ENCODE data around the gene GPLD1. TPM values are rescaled to one million over a fixed set of nuclear protein-coding genes. Genes with fewer than 3 reads are reported as not detected.
"Not testable (repeated sequence)": the region's sequence is repeated elsewhere in the genome, so short reads cannot be mapped to it uniquely, and the experiment has no call there.

The GPLD1 gene
- total RNA-seq, 1 donor from 2014 or later, result 3.8 TPM

DNA sequence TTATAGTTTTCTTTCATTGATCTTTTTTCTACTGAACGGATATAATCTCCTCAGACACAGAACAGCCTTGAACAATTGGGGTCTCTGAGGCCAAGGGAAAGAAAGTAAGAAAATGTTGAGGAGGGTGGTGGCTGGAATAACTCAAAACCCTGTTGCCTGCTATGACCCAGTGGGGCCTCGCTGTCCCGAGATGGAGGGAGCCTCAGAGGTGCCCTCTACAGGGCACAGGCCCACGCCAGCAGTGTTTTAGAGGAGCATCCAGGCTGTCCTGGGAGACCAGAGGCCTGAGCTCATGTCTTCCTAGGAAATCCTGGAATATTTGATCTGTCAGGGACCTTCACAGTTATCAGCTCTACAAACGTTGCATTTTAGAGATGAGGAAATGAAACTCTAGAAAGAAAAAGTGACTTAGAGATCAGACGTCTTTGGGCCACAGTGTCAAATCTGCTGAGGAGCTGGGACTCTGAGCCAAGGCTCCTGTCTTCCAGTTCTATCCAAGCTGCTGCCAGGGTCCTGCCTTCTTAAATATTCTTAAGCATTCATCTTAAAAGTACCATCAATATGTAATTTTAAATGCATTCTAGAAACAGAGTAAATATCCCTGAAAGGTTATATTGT lies 31.7 kb upstream of the GPLD1 start:
- H3K27me3 Mint-ChIP-seq, result no peaks in the 10 kb centered on the region
- TF ChIP-seq, protein P1, sequence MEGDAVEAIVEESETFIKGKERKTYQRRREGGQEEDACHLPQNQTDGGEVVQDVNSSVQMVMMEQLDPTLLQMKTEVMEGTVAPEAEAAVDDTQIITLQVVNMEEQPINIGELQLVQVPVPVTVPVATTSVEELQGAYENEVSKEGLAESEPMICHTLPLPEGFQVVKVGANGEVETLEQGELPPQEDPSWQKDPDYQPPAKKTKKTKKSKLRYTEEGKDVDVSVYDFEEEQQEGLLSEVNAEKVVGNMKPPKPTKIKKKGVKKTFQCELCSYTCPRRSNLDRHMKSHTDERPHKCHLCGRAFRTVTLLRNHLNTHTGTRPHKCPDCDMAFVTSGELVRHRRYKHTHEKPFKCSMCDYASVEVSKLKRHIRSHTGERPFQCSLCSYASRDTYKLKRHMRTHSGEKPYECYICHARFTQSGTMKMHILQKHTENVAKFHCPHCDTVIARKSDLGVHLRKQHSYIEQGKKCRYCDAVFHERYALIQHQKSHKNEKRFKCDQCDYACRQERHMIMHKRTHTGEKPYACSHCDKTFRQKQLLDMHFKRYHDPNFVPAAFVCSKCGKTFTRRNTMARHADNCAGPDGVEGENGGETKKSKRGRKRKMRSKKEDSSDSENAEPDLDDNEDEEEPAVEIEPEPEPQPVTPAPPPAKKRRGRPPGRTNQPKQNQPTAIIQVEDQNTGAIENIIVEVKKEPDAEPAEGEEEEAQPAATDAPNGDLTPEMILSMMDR (conservative IDR thresholded peaks at IDR 0.05), result peak; percentile 69
- peaks cover 9% of the 10 kb centered on the region for H3K4me1 Mint-ChIP-seq (ENCODE audit: unreplicated experiment)
- no peak overlapping the region for H3K4me3 Mint-ChIP-seq
- no peaks in the 10 kb centered on the region for H3K9me3 Mint-ChIP-seq
- no peak overlapping the region for H3K27ac Mint-ChIP-seq
- H3K36me3 Mint-ChIP-seq, result peaks cover 7% of the 10 kb centered on the region
- no peak for DNase-seq (ENCODE audit: extremely low spot score, unreplicated experiment)

DNA sequence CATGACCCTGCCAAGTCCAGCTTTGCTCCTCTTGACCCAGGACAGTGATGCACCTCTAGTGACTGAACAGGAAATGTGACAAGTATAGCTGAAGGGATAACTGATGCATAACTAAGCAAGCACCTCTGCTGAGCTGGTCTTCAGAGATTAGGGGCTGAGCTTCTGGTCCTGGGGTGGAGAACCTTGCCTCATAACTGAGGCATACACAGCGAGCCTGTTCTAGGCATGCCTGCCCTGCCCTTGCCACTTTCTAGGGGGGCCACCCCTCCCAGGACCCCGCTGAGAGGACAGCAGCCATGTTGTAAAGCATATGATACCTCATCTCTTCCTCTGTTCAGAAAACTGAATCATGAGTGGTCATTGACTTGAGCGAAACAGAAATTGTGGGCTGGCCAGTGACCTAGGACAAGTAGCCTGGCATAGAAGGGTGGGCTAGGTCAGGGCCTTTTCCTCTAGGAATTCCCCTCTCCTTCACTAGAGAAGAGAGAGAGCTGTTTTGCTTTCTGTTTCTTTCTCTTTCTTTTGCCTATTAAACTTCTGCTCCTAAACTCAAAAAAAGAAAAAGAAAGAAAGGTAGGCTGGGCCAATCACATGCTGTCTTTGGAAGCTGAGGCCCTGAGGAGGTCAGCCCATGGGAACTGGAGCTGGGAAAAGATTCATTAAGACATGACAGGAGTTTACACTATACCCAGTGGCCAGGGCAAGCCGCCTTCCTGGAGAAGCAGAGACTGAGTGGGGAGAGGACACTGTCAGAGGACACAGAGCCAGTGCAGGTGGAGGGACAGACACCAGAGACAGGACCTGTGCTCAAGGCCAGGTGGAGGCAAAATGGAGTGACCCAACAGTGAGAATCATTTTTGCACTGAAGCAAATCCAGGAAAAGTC lies 28.5 kb upstream of the GPLD1 start:
- Mint-ChIP-seq H3K4me3 (no peak overlapping the region), H3K27ac (no peak overlapping the region), H3K4me1 (ENCODE audit: unreplicated experiment) (peaks cover 6% of the 10 kb centered on the region), H3K36me3 (peaks cover 18% of the 10 kb centered on the region), H3K27me3 (no peaks in the 10 kb centered on the region), H3K9me3 (no peaks in the 10 kb centered on the region)
- TF ChIP-seq, protein P1 (conservative IDR thresholded peaks at IDR 0.05), result no peak
- no peak for DNase-seq (ENCODE audit: extremely low spot score, unreplicated experiment)

DNA sequence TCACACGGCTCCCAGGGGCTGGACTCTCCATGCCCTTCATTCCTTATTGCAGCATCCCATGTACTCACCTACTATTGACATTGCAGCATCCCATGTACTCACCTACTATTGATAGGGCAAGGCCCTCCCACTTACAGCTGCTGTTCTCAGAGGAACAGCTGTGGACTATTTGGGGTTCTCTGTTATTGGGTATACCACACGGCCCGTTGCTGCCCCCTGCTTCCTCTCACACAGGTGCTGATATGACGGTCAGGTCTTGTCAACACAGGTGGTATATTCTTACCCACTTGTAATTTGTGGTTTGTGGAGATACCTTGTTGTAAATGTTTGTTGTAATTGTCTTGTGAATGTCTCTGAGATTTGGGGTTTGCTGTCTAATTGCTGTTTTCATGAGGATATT lies 24.2 kb upstream of the GPLD1 start:
- no peaks in the 10 kb centered on the region for H3K9me3 Mint-ChIP-seq
- no peak overlapping the region for H3K27ac Mint-ChIP-seq
- H3K4me3 Mint-ChIP-seq, result no peak overlapping the region
- peaks cover 45% of the 10 kb centered on the region for H3K36me3 Mint-ChIP-seq
- DNase-seq (ENCODE audit: extremely low spot score, unreplicated experiment), result no peak
- H3K4me1 Mint-ChIP-seq (ENCODE audit: unreplicated experiment), result no peaks in the 10 kb centered on the region
- TF ChIP-seq, protein P1 (conservative IDR thresholded peaks at IDR 0.05), result no peak
- H3K27me3 Mint-ChIP-seq, result no peaks in the 10 kb centered on the region

DNA sequence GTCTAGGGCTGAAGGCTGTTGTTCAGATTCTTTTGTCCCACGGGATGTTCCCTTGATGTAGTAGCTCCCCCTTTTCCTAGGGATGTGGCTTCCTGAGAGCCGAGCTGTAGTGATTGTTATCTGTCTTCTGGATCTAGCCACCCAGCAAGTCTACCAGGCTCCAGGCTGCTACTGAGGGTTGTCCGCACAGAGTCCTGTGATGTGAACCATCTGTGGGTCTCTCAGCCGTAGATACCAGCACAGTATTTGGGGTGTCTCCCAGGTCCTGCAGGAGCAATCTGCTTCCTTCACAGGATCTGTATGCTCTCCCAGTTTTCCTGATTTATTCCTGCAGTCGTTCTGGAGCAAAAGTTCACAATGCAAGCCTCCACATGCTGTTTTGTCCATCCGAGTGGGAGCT lies 22.6 kb upstream of the GPLD1 start:
- H3K36me3 Mint-ChIP-seq, result peaks cover 51% of the 10 kb centered on the region
- not testable (repeated sequence) for H3K9me3 Mint-ChIP-seq; H3K27ac Mint-ChIP-seq; DNase-seq (ENCODE audit: extremely low spot score, unreplicated experiment); H3K4me3 Mint-ChIP-seq; H3K27me3 Mint-ChIP-seq; H3K4me1 Mint-ChIP-seq (ENCODE audit: unreplicated experiment)

DNA sequence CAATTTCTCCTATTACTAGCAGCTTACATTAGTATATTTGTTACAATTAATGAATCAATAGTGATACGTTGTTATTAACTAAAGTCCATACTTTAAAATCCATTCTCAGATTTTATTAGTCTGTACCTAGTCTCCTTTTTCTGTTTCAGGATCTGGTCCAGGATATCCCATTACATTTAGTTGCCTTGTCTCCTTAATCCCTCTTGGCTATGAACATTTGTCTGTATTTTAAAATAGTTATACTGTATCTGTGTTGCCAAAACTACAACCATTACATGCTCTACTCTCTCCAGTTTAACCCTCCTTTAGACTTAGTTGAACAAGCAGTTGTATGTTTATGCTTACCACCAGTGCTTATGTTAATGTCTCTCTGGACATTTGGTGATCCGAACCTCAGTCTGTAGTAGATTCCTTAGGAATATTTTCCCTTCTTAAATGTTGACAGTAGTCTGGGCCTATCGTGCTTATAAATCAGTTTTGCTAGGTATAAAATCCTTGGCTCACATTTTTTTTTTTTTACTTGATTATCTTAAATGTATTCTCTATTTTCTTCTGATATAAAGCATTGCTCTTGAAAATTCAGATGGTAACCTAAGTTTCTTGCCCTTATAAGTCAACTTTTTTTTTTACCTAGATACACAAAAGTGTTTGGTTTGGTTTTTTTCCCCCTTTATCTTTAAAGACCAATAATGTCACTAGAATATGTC lies 17.6 kb upstream of the GPLD1 start:
- DNase-seq (ENCODE audit: extremely low spot score, unreplicated experiment), result no peak
- no peak overlapping the region for H3K27ac Mint-ChIP-seq

More for the DNA sequence above, 17.6 kb upstream of the GPLD1 start:
- Mint-ChIP-seq H3K4me1 (ENCODE audit: unreplicated experiment) (peaks cover 4% of the 10 kb centered on the region), H3K9me3 (no peaks in the 10 kb centered on the region), H3K36me3 (peaks cover 59% of the 10 kb centered on the region), H3K4me3 (no peak overlapping the region), H3K27me3 (no peaks in the 10 kb centered on the region)
- TF ChIP-seq, protein P1 (conservative IDR thresholded peaks at IDR 0.05), result no peak

Measured in type B pancreatic cell (in vitro differentiated cells).